Measurements from ENCODE around the gene CLDN8.

The CLDN8 gene

DNA sequence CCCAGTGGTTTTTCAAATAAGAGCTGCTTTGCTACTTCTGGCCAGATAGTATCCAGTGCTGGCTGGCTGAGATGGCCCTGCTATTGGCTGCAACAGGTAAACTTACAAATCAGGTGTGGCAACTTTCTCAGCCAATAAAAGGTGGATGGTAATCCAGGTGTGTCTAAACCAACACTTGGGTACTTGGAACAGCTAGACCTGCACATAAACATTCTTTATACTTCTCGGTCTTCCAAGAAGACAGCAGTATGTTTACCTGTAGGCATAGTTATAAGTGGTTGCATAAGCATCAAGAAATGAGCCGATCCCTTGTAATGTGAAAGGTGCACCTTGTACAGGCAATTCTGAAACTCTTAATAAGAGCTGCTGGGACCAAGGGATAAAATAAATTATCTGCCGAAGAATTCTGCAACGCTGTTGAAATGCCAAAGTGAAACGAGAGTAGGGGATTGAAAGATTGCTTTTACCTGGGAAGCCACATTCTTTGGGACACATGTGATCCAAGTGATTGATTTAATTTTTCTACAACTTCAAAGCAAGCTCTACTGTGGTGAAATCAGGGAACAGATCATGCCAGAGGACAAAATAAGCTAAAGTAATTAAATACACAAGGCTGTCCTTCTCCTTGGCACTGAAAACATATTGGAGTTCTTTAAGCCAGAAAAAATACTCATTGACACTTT lies at the start of gene CLDN8:
Gene CLDN8, minus strand, starts transcription at position 57 of the 683 bp plus-strand sequence. CDS start 172 bp downstream, outside the sequence.
- TF ChIP-seq, protein P1, sequence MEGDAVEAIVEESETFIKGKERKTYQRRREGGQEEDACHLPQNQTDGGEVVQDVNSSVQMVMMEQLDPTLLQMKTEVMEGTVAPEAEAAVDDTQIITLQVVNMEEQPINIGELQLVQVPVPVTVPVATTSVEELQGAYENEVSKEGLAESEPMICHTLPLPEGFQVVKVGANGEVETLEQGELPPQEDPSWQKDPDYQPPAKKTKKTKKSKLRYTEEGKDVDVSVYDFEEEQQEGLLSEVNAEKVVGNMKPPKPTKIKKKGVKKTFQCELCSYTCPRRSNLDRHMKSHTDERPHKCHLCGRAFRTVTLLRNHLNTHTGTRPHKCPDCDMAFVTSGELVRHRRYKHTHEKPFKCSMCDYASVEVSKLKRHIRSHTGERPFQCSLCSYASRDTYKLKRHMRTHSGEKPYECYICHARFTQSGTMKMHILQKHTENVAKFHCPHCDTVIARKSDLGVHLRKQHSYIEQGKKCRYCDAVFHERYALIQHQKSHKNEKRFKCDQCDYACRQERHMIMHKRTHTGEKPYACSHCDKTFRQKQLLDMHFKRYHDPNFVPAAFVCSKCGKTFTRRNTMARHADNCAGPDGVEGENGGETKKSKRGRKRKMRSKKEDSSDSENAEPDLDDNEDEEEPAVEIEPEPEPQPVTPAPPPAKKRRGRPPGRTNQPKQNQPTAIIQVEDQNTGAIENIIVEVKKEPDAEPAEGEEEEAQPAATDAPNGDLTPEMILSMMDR (IDR thresholded peaks at IDR 0.05; ENCODE audit: extremely low read depth, missing control alignments) = no peak

DNA sequence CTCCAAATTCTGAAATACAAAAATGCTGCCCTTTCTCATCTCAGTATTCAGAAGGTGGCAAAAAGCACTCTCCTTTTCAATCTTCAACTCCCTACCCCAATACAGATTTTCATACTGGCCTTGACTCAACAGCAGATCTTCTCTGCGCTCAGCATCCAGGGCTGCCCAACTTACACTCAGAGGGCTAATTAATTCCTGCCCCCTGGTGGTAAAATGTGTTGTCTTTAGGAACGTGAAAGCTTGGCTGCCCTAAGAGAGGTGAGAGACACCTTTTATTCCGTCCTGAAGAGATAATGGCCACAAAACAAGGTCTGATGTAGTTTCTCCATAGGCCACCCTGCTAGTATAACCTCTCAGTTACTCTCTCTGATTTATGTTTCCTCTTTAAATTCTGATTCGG lies 41.9 kb upstream of the CLDN8 start:
- TF ChIP-seq, protein P1 (IDR thresholded peaks at IDR 0.05; ENCODE audit: extremely low read depth, missing control alignments) = no peak
- no peak for DNase-seq (ENCODE audit: low spot score)

More for the DNA sequence above, at the start of gene CLDN8:
- no peak for DNase-seq (ENCODE audit: low spot score)

GRCh38 chr21:30256100-30256499 lies 40.2 kb upstream of the CLDN8 start:
- TF ChIP-seq, protein P1 (IDR thresholded peaks at IDR 0.05; ENCODE audit: extremely low read depth, missing control alignments) = no peak
- no peak for DNase-seq (ENCODE audit: low spot score)

DNA sequence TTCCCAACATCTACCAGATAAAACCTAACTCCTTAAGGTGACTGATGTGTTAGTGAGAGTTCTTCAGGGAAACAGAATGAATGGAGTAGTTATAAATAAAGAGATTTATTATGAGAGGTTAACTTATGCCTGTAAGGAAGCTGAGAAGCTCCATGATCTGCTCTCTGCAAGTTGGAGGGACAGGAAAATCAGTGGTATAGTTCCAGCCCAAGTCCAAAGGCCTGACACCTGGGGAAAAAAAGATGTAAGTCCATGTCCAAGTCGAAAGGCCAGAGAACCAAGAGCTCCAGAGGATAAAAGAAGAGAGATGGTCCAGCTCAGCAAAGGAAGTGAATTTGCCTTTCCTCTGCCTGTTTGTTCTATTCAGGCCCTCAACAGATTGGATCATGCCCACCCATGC lies 39.8 kb upstream of the CLDN8 start:
- TF ChIP-seq, protein P1 (IDR thresholded peaks at IDR 0.05; ENCODE audit: extremely low read depth, missing control alignments) = no peak
- DNase-seq (ENCODE audit: low spot score) = no peak

DNA sequence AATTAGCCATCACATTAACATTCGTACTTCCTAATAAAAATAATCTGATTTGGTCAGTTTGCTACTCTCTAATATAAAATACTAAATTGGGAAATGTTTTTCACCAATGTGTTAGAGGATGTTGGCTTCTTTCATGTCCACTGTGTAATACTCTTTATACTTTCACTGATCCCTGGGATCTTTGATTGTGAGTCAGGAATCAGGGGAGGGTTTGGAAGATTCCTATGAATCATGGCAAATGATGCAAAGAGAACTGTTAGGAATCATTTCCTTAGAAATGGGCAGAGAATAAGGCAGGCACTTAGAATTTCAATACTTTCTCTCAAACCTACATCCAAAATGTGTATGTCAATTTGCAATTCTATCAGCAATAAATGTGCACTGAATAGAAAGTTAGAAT lies 35.9 kb upstream of the CLDN8 start:
- no peak for DNase-seq (ENCODE audit: low spot score)
- TF ChIP-seq, protein P1 (IDR thresholded peaks at IDR 0.05; ENCODE audit: extremely low read depth, missing control alignments) = no peak

DNA sequence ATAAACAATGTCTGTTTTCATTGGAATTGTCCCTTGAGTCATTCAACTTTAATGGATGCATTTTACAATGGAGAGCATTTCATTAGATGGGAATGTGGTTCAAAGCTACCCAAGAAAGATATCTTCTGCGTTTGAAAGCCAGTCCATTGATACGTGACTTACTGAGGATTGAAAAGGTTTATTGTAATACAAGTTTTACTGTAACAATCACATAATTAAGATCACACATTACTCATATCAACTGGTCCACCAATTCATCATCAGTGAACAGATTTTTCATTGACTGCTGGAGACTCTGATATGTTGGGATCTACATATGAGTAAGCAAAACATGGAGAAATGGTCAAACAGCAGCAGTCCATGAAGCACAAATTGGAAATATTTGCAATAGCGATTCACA lies 34.0 kb upstream of the CLDN8 start:
- no peak for DNase-seq (ENCODE audit: low spot score)
- TF ChIP-seq, protein P1 (IDR thresholded peaks at IDR 0.05; ENCODE audit: extremely low read depth, missing control alignments) = no peak

DNA sequence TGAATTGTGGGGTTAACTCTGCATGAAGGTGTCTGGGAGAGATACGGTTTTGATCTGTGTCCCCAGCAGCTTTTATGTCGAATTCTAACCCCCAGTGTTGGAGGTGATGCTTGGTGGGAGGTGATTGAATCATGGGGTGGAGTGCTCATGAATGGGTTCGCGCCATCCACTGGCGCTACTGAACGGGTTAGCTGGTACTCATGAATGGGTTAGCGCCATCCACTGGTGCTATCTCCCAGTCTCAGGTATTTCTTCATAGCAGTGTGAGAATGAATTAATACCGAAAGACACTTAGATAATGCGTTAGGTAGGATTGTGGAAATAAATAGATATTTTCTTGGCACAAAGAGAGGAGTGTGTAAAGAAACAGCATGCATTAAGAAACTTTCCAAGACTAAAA lies 32.9 kb upstream of the CLDN8 start:
- TF ChIP-seq, protein P1 (IDR thresholded peaks at IDR 0.05; ENCODE audit: extremely low read depth, missing control alignments) = no peak

More for the DNA sequence above, 32.9 kb upstream of the CLDN8 start:
- no peak for DNase-seq (ENCODE audit: low spot score)

All from GM20000 (cell line).